Neural crest cell (in vitro differentiated cells): ENCODE data around the gene PRCC. TPM values are rescaled to one million over a fixed set of nuclear protein-coding genes. Genes with fewer than 3 reads are reported as not detected.
A peak's percentile ranks its signal among the peaks of the same experiment; 100 is the strongest.
"Not testable (repeated sequence)": the region's sequence is repeated elsewhere in the genome, so short reads cannot be mapped to it uniquely, and the experiment has no call there.

Experiments
- DNase-seq: peaks from one replicate; pipeline ENCODE4 v3.0.0; 2021; ENCODE audit warnings: low read depth, mixed read lengths, low spot score
- H3K27ac Mint-ChIP-seq: one replicate; pipeline ENCODE4 v1.8.0; 2021; ENCODE audit warnings: mild to moderate bottlenecking, mixed read lengths; ENCODE audit not compliant: unreplicated experiment
- H3K27me3 Mint-ChIP-seq: 2 replicates; pipeline ENCODE4 v1.8.0; 2021; ENCODE audit warnings: low read depth, mild to moderate bottlenecking, mixed read lengths
- H3K36me3 Mint-ChIP-seq: 2 replicates; pipeline ENCODE4 v1.8.0; 2021; ENCODE audit warnings: low read depth, mild to moderate bottlenecking, mixed read lengths
- H3K4me1 Mint-ChIP-seq: 2 replicates; pipeline ENCODE4 v1.8.0; 2021; ENCODE audit warnings: mixed read lengths
- H3K4me3 Mint-ChIP-seq: one replicate; pipeline ENCODE4 v1.8.0; 2021; ENCODE audit warnings: mild to moderate bottlenecking, mixed read lengths
- H3K9me3 Mint-ChIP-seq: 2 replicates; pipeline ENCODE4 v1.8.0; 2021; ENCODE audit warnings: mixed read lengths
- CTCF ChIP-seq: fragments of 200-600 bp; sonication (generic); conservative IDR thresholded peaks from 2 replicates; pipeline ENCODE4 v1.5.0; 2021; ENCODE audit warnings: antibody characterized with exemption, mild to moderate bottlenecking
- total RNA-seq: library from RNA; stranded (reverse); gene quantifications from 2 replicates; pipeline ENCODE4 v1.2.1, GENCODE V29; 2021

Gene PRCC
- total RNA-seq, 1 donor from 2014 or later = 99.8 TPM

- Mint-ChIP-seq H3K4me3 (peak overlapping the region; percentile 99), H3K36me3 (peaks cover 3% of the 10 kb centered on the region), H3K4me1 (peaks cover 39% of the 10 kb centered on the region), H3K9me3 (no peaks in the 10 kb centered on the region), H3K27ac (no peak overlapping the region), H3K27me3 (no peaks in the 10 kb centered on the region)
- no peak for TF ChIP-seq CTCF
- no peak for DNase-seq
These were observed 14.4 kb upstream of the PRCC start for GRCh38 chr1:156752843-156753482.

- Mint-ChIP-seq H3K27ac (no peak overlapping the region), H3K36me3 (peaks cover 3% of the 10 kb centered on the region), H3K27me3 (no peaks in the 10 kb centered on the region), H3K9me3 (no peaks in the 10 kb centered on the region), H3K4me3 (peak overlapping the region; percentile 79), H3K4me1 (peaks cover 27% of the 10 kb centered on the region)
- TF ChIP-seq CTCF = no peak
- no peak for DNase-seq
These were observed 13.1 kb upstream of the PRCC start for GRCh38 chr1:156754219-156754618.

- H3K27me3 Mint-ChIP-seq = no peaks in the 10 kb centered on the region
- no peak for TF ChIP-seq CTCF
- H3K27ac Mint-ChIP-seq = no peak overlapping the region
- peaks cover 2% of the 10 kb centered on the region for H3K36me3 Mint-ChIP-seq
- H3K9me3 Mint-ChIP-seq = no peaks in the 10 kb centered on the region
- H3K4me1 Mint-ChIP-seq = peaks cover 14% of the 10 kb centered on the region
- no peak for DNase-seq
- peak overlapping the region; percentile 79 for H3K4me3 Mint-ChIP-seq
These were observed 11.8 kb upstream of the PRCC start for GRCh38 chr1:156755527-156755950.

- H3K4me1 Mint-ChIP-seq = peaks cover 11% of the 10 kb centered on the region
- H3K27me3 Mint-ChIP-seq = no peaks in the 10 kb centered on the region
- no peak overlapping the region for H3K4me3 Mint-ChIP-seq
- no peak for TF ChIP-seq CTCF
- DNase-seq = no peak
- H3K9me3 Mint-ChIP-seq = no peaks in the 10 kb centered on the region
- H3K27ac Mint-ChIP-seq = no peak overlapping the region
- H3K36me3 Mint-ChIP-seq = no peaks in the 10 kb centered on the region
These were observed 11.0 kb upstream of the PRCC start for GRCh38 chr1:156756355-156756754.

- H3K27me3 Mint-ChIP-seq, H3K27ac Mint-ChIP-seq, H3K4me1 Mint-ChIP-seq, H3K36me3 Mint-ChIP-seq, DNase-seq, H3K4me3 Mint-ChIP-seq, H3K9me3 Mint-ChIP-seq: not testable (repeated sequence)
These were observed 9.6 kb upstream of the PRCC start for GRCh38 chr1:156757572-156758253.

GRCh38 chr1:156760092-156760795, 7.1 kb upstream of the PRCC start:
- Mint-ChIP-seq H3K9me3 (no peaks in the 10 kb centered on the region), H3K27ac (no peak overlapping the region)
- DNase-seq = no peak

More at GRCh38 chr1:156760092-156760795, 7.1 kb upstream of the PRCC start:
- Mint-ChIP-seq H3K36me3 (no peaks in the 10 kb centered on the region), H3K27me3 (no peaks in the 10 kb centered on the region), H3K4me1 (no peaks in the 10 kb centered on the region), H3K4me3 (peak overlapping the region; percentile 27)
- TF ChIP-seq CTCF = no peak
